Chondrocyte (in vitro differentiated cells): ENCODE results near the gene SH2D6. TPM values are rescaled to one million over a fixed set of nuclear protein-coding genes. Genes with fewer than 3 reads are reported as not detected.

Experiments used
- DNase-seq: peaks from one replicate; pipeline ENCODE4 v3.0.0; 2021; ENCODE audit warnings: mixed read lengths, low spot score
- H3K27ac Mint-ChIP-seq: one replicate; pipeline ENCODE4 v1.8.0; 2021; ENCODE audit warnings: mild to moderate bottlenecking, moderate library complexity, mixed read lengths; ENCODE audit not compliant: unreplicated experiment
- H3K27me3 Mint-ChIP-seq: 2 replicates; pipeline ENCODE4 v1.8.0; 2021; ENCODE audit warnings: low read depth, mixed read lengths
- H3K36me3 Mint-ChIP-seq: 2 replicates; pipeline ENCODE4 v1.8.0; 2021; ENCODE audit warnings: low read depth, mixed read lengths
- H3K4me1 Mint-ChIP-seq: 2 replicates; pipeline ENCODE4 v1.8.0; 2021; ENCODE audit warnings: low read depth, mild to moderate bottlenecking, mixed read lengths
- H3K4me3 Mint-ChIP-seq: one replicate; pipeline ENCODE4 v1.8.0; 2021; ENCODE audit warnings: mild to moderate bottlenecking, moderate library complexity, mixed read lengths; ENCODE audit not compliant: unreplicated experiment
- H3K9me3 Mint-ChIP-seq: 2 replicates; pipeline ENCODE4 v1.8.0; 2021; ENCODE audit warnings: low read depth, mixed read lengths
- CTCF ChIP-seq: fragments of 200-600 bp; sonication (generic); IDR thresholded peaks from 2 replicates; pipeline ENCODE4 v1.5.0; 2021; ENCODE audit warnings: antibody characterized with exemption, mild to moderate bottlenecking, moderate library complexity
- total RNA-seq: library from RNA; stranded (reverse); gene quantifications from 3 replicates; pipeline ENCODE4 v1.2.1, GENCODE V29; 2021

Gene SH2D6
- total RNA-seq, 1 donor from 2014 or later = 0.47 TPM

DNA sequence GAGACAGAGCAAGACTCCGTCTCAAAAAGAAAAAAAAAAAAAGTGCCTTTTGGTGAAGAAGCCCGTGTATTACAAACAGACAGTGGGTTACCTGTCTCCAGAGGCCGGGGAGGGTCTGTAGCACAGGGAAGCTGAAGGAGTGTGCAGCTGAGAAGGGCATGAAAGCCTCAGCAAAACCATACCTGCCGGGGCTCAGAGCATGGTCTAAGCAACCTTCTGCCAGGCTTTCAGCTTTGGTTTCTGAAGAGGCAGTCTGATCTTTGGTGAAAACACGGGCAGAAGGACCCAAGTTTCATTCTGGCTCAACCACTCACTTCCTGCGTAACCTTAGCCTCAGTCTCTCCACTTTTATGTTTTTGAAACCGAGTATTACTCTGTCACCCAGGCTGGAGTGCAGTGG is 21.5 kb downstream of the SH2D6 start:
- no peak overlapping the region for H3K4me3 Mint-ChIP-seq
- H3K27me3 Mint-ChIP-seq = no peaks in the 10 kb centered on the region
- DNase-seq = no peak
- no peaks in the 10 kb centered on the region for H3K9me3 Mint-ChIP-seq
- H3K36me3 Mint-ChIP-seq = no peaks in the 10 kb centered on the region
- TF ChIP-seq CTCF = no peak
- no peak overlapping the region for H3K27ac Mint-ChIP-seq
- peaks cover 28% of the 10 kb centered on the region for H3K4me1 Mint-ChIP-seq

DNA sequence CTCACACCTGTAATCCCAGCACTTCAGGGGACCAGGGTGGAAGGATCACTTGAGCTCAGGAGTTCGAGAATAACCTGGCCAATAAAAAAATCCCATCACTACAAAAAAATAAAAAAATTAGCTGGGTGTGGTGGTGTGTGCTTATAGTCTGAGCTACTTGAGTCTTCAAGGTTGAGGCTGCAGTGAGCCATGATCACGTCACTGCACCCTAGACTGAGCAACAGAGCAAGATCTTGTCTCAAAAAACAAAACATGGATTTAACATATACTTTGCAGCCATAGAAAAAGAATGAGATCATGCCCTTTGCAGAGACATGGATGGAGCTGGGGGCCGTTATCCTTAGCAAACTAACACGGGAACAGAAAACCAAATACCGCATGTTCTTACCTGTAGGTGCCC is 22.2 kb downstream of the SH2D6 start:
- no peaks in the 10 kb centered on the region for H3K36me3 Mint-ChIP-seq
- H3K27me3 Mint-ChIP-seq = no peaks in the 10 kb centered on the region
- DNase-seq = no peak
- no peak overlapping the region for H3K4me3 Mint-ChIP-seq
- peaks cover 31% of the 10 kb centered on the region for H3K4me1 Mint-ChIP-seq
- TF ChIP-seq CTCF = no peak
- no peaks in the 10 kb centered on the region for H3K9me3 Mint-ChIP-seq
- H3K27ac Mint-ChIP-seq = no peak overlapping the region

DNA sequence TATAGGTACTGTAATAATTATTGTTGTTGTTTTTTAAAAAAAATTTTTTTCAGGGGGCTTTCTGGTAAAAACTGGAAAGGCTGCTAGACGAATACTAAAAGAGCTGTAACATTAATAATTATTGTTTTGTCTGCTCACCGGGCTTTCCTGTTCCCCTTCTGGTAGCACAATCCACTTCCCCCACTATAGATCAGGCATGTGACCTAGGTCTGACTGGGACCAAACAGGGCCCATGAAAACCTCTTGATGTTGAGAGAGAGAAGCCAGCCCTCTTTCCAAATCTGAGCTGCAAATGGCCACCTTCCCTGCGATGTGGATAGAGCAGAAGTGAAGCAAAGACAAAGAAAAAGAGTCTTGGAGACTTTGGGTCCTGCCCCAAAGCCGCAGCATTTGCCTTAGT is 23.4 kb downstream of the SH2D6 start:
- TF ChIP-seq CTCF = no peak
- no peak overlapping the region for H3K27ac Mint-ChIP-seq
- H3K9me3 Mint-ChIP-seq = no peaks in the 10 kb centered on the region
- H3K4me1 Mint-ChIP-seq = peaks cover 38% of the 10 kb centered on the region
- no peak for DNase-seq
- H3K4me3 Mint-ChIP-seq = no peak overlapping the region
- no peaks in the 10 kb centered on the region for H3K36me3 Mint-ChIP-seq
- H3K27me3 Mint-ChIP-seq = no peaks in the 10 kb centered on the region

GRCh38 chr2:85444629-85445172 is 26.2 kb downstream of the SH2D6 start:
- H3K4me1 Mint-ChIP-seq = peaks cover 38% of the 10 kb centered on the region
- H3K9me3 Mint-ChIP-seq = no peaks in the 10 kb centered on the region
- H3K27ac Mint-ChIP-seq = peak overlapping the region; percentile 94
- H3K36me3 Mint-ChIP-seq = no peaks in the 10 kb centered on the region
- DNase-seq = no peak
- H3K27me3 Mint-ChIP-seq = no peaks in the 10 kb centered on the region
- H3K4me3 Mint-ChIP-seq = no peak overlapping the region
- no peak for TF ChIP-seq CTCF

- no peak for DNase-seq
- H3K27me3 Mint-ChIP-seq = no peaks in the 10 kb centered on the region
- H3K4me3 Mint-ChIP-seq = no peak overlapping the region
- no peak for TF ChIP-seq CTCF
- peak overlapping the region; percentile 94 for H3K27ac Mint-ChIP-seq
- H3K4me1 Mint-ChIP-seq = peaks cover 41% of the 10 kb centered on the region
- H3K9me3 Mint-ChIP-seq = no peaks in the 10 kb centered on the region
- H3K36me3 Mint-ChIP-seq = no peaks in the 10 kb centered on the region
Measured at GRCh38 chr2:85445316-85446295, 27.1 kb downstream of the SH2D6 start.
